Liver (tissue), 3 donors: ENCODE measurements around the gene UGT1A5.

Source experiments
- FOXA1 ChIP-seq: IDR thresholded peaks from 2 replicates; pipeline ENCODE4 v1.6.1; 2016; ENCODE audit warnings: antibody characterized with exemption
- HNF4G ChIP-seq: IDR thresholded peaks from 2 replicates; pipeline ENCODE4 v1.6.1; 2016; ENCODE audit warnings: antibody characterized with exemption
- JUND ChIP-seq, 2 donors: IDR thresholded peaks; 2 replicates each; pipeline ENCODE4 v1.6.1; 2016; ENCODE audit warnings: antibody characterized with exemption in 2 of 2
- RAD21 ChIP-seq, 2 donors: IDR thresholded peaks; 2 replicates each; pipeline ENCODE4 v1.6.1; 2016; ENCODE audit warnings: antibody characterized with exemption in 2 of 2, mild to moderate bottlenecking in 2 of 2
- RXRA ChIP-seq, 2 donors: IDR thresholded peaks; 2 replicates each; pipeline ENCODE4 v1.6.1; 2017 to 2018; ENCODE audit warnings: antibody characterized with exemption in 2 of 2, mild to moderate bottlenecking in 1 of 2
- SP1 ChIP-seq: IDR thresholded peaks from 2 replicates; pipeline ENCODE4 v1.6.1; 2018; ENCODE audit warnings: antibody characterized with exemption, mild to moderate bottlenecking
- TAF1 ChIP-seq: conservative IDR thresholded peaks from 2 replicates; pipeline ENCODE4 v1.6.1; 2016; ENCODE audit warnings: antibody characterized with exemption, mild to moderate bottlenecking
- YY1 ChIP-seq: IDR thresholded peaks from 2 replicates; pipeline ENCODE4 v1.6.1; 2016; ENCODE audit warnings: antibody characterized with exemption, mild to moderate bottlenecking
- TF ChIP-seq, protein P1 (sequence below): fragments of 150-350 bp; IDR thresholded peaks from 2 replicates; pipeline ENCODE4 v1.5.1; 2017; ENCODE audit warnings: improper control_type of control experiment, low read depth, low read length; ENCODE audit not compliant: missing input control
- TF ChIP-seq, protein P2 (sequence below): IDR thresholded peaks from 2 replicates; pipeline ENCODE4 v1.6.1; 2016; ENCODE audit warnings: antibody characterized with exemption
- TF ChIP-seq, protein P3 (sequence below): IDR thresholded peaks from 2 replicates; pipeline ENCODE4 v1.6.1; 2016; ENCODE audit warnings: antibody characterized with exemption, mild to moderate bottlenecking
- TF ChIP-seq, protein P4 (sequence below): IDR thresholded peaks from 2 replicates; pipeline ENCODE4 v1.6.1; 2016; ENCODE audit warnings: antibody characterized with exemption
- donor health status: healthy.
- donor health status: healthy.

DNA sequence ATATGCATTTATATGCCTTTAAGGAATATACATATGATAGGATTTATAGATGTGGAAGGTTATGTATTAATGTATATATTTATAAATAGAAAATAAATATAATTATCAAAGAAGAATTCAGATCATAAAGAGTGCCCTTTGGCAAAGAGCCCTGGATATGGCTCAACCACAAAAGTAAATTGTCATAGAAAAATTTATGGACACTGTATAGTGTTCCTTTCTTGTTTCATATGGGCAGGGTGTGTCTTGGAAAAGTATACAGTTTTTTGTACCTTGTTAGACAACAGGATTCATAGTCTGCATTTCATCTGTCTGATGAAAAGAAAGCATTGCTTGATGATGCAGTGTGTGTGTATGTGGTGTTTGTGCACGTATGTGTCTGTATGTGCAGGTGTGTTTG is 28.1 kb upstream of the UGT1A5 start:
- TF ChIP-seq YY1 (no peak), SP1 (no peak), HNF4G (no peak), JUND (IDR thresholded peaks at IDR 0.05) (no peak), FOXA1 (no peak), RAD21 (IDR thresholded peaks at IDR 0.05) (no peak), RXRA (IDR thresholded peaks at IDR 0.05) (no peak), TAF1 (no peak)
- TF ChIP-seq, protein P1, sequence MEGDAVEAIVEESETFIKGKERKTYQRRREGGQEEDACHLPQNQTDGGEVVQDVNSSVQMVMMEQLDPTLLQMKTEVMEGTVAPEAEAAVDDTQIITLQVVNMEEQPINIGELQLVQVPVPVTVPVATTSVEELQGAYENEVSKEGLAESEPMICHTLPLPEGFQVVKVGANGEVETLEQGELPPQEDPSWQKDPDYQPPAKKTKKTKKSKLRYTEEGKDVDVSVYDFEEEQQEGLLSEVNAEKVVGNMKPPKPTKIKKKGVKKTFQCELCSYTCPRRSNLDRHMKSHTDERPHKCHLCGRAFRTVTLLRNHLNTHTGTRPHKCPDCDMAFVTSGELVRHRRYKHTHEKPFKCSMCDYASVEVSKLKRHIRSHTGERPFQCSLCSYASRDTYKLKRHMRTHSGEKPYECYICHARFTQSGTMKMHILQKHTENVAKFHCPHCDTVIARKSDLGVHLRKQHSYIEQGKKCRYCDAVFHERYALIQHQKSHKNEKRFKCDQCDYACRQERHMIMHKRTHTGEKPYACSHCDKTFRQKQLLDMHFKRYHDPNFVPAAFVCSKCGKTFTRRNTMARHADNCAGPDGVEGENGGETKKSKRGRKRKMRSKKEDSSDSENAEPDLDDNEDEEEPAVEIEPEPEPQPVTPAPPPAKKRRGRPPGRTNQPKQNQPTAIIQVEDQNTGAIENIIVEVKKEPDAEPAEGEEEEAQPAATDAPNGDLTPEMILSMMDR = no peak
- TF ChIP-seq, protein P2, sequence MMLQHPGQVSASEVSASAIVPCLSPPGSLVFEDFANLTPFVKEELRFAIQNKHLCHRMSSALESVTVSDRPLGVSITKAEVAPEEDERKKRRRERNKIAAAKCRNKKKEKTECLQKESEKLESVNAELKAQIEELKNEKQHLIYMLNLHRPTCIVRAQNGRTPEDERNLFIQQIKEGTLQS = no peak
- TF ChIP-seq, protein P3, sequence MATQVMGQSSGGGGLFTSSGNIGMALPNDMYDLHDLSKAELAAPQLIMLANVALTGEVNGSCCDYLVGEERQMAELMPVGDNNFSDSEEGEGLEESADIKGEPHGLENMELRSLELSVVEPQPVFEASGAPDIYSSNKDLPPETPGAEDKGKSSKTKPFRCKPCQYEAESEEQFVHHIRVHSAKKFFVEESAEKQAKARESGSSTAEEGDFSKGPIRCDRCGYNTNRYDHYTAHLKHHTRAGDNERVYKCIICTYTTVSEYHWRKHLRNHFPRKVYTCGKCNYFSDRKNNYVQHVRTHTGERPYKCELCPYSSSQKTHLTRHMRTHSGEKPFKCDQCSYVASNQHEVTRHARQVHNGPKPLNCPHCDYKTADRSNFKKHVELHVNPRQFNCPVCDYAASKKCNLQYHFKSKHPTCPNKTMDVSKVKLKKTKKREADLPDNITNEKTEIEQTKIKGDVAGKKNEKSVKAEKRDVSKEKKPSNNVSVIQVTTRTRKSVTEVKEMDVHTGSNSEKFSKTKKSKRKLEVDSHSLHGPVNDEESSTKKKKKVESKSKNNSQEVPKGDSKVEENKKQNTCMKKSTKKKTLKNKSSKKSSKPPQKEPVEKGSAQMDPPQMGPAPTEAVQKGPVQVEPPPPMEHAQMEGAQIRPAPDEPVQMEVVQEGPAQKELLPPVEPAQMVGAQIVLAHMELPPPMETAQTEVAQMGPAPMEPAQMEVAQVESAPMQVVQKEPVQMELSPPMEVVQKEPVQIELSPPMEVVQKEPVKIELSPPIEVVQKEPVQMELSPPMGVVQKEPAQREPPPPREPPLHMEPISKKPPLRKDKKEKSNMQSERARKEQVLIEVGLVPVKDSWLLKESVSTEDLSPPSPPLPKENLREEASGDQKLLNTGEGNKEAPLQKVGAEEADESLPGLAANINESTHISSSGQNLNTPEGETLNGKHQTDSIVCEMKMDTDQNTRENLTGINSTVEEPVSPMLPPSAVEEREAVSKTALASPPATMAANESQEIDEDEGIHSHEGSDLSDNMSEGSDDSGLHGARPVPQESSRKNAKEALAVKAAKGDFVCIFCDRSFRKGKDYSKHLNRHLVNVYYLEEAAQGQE = no peak
- TF ChIP-seq, protein P4, sequence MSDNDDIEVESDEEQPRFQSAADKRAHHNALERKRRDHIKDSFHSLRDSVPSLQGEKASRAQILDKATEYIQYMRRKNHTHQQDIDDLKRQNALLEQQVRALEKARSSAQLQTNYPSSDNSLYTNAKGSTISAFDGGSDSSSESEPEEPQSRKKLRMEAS = no peak
